Breast epithelium (tissue), 3 donors: ENCODE measurements around the gene CLK3.

Source experiments
- POLR2A ChIP-seq: fragments of 450-650 bp; IDR thresholded peaks from one replicate; pipeline ENCODE4 v1.6.1; 2016; ENCODE audit warnings: antibody characterized with exemption, mild to moderate bottlenecking, moderate library complexity
- POLR2AphosphoS5 ChIP-seq, 3 donors: sonication (generic); formaldehyde crosslinking; IDR thresholded peaks; one replicate each; pipeline ENCODE4 v1.6.1; 2017; ENCODE audit warnings: antibody characterized with exemption in 3 of 3
- TF ChIP-seq, protein P1 (sequence below), 3 donors: fragments of 450-650 bp; IDR thresholded peaks; one replicate each; pipeline ENCODE4 v1.5.1; 2016 to 2017; ENCODE audit warnings: antibody characterized with exemption in 3 of 3, mild to moderate bottlenecking in 3 of 3, moderate library complexity in 3 of 3

DNA sequence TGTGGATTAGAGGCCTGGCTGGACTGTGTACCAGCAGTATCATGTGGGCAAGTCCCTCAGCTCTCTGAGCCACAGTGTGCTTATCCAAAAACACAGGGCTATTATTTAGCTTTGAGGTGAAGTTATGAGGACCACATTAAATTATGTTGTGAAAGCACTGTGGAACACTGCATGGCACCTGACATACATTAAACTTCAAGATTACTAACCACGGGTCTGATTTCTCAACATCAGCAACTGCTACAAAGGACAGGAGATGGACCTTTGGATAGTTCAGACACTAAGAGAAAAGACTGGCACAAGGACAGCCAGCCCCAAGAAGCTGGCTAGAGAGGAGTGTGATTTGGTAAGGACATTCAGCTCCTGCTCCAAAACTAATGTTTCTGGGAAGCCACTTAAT lies 21.3 kb downstream of the CLK3 start:
- TF ChIP-seq, protein P1, sequence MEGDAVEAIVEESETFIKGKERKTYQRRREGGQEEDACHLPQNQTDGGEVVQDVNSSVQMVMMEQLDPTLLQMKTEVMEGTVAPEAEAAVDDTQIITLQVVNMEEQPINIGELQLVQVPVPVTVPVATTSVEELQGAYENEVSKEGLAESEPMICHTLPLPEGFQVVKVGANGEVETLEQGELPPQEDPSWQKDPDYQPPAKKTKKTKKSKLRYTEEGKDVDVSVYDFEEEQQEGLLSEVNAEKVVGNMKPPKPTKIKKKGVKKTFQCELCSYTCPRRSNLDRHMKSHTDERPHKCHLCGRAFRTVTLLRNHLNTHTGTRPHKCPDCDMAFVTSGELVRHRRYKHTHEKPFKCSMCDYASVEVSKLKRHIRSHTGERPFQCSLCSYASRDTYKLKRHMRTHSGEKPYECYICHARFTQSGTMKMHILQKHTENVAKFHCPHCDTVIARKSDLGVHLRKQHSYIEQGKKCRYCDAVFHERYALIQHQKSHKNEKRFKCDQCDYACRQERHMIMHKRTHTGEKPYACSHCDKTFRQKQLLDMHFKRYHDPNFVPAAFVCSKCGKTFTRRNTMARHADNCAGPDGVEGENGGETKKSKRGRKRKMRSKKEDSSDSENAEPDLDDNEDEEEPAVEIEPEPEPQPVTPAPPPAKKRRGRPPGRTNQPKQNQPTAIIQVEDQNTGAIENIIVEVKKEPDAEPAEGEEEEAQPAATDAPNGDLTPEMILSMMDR (IDR thresholded peaks at IDR 0.05), result no peak
- no peak for TF ChIP-seq POLR2A
- TF ChIP-seq POLR2AphosphoS5 (IDR thresholded peaks at IDR 0.05), result no peak
